Lung microvascular endothelial cell (primary cell): Measurements from ENCODE around the gene OSBPL9. TPM values are rescaled to one million over a fixed set of nuclear protein-coding genes. Genes with fewer than 3 reads are reported as not detected.
"Not testable (repeated sequence)": the region's sequence is repeated elsewhere in the genome, so short reads cannot be mapped to it uniquely, and the experiment has no call there.

Experiments
- DNase-seq, 2 donors: peaks; one replicate each; pipeline versions ENCODE4 v3.0.0 to v3.0.0-alpha.2; 2010; ENCODE audit warnings: low read depth in 2 of 2
- total RNA-seq: library from RNA; depleted of rRNA; stranded (reverse); fragments of >200 nt; gene quantifications from 2 replicates; pipeline ENCODE4 v1.2.1, GENCODE V29; 2014

OSBPL9 gene
- total RNA-seq, 1 donor from 2014 or later, result 79.0 TPM

DNA sequence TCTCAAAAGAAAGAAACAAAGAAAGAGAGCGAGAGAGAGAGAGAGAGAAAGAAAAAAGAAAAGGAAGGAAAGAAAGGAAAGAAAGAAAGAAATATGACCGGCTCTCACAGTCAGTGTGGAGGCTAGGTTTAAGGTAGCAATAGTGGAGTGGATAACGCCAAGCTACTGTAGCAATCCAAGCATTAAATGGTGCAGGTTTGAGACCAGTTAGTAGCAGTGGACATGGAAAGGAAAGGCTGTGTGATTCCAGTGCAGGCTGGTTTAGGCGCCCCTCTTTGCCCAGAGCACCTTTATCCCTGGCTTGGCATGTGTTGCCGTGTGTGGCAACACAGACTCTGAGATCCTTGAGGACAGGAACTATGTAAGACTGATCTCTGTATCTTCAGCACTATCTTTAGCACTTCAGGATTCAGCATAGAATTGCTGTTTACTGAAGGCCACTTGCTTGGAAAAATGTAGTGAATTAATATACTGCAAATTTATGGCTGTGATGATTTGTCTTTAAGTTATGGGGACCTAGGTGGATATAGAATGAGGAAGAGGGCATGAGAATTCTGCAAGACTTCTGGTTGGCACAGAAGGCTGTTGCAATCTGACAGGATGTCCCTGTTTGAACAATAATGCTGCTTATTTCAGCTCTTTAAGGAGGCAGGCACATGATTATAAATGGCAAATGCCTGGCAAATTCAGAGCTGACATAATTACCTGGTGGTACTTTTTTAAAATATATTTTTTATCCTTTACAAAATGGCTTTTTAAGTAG is 10.8 kb upstream of the OSBPL9 start:
- no peak for DNase-seq

- no peak for DNase-seq
Measured at GRCh38 chr1:51607681-51608095, 9.2 kb upstream of the OSBPL9 start.

- not testable (repeated sequence) for DNase-seq
Measured at GRCh38 chr1:51610104-51610503, 6.8 kb upstream of the OSBPL9 start.

- DNase-seq, result no peak
Measured at GRCh38 chr1:51610637-51611036, 6.3 kb upstream of the OSBPL9 start.

DNA sequence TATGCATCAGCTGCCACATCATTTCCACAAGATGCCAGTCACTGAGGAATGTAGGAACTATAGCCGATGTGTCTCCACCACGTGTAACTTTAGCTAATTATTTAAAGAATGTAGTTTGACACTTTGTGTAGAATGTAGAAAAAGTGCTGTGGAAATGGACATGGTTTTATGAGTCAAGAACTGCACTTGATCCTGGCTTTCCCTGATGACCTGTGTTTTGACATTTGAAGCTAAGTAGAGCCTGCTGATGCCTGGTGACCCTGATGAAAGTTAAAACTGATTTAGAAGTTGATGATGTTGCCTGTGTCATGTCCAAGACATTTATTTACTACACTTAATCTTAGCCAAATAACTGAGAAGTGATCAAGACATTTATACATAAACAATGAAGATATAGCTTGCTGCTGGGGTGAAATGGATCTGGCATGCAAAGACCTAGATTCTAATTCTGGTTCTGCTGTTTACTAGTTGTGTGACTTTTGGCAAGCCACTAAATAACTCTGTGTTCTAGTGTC is 4.4 kb upstream of the OSBPL9 start:
- DNase-seq, result no peak

DNA sequence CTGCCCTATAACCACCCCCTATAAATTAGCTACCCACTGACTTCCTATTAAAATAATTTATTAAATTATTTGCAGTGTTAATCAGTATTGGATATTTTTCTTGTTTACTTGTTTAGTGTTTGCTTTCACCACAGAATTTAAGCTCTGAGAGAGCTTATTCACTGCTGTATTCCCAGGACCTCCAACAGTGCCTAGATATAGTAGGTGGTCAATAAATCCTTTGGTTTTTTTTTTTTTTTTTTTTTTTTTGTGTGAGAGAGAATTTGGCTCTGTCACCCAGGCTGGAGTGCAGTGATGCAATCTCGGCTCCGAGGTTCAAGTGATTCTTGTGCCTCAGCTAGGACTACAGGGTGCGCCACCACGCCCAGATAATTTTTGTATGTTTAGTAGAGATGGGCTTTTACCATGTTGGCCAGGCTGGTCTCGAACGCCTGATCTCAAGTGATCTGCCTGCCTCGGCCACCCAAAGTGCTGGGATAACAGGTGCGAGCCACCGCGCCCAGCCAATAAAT is 1.1 kb upstream of the OSBPL9 start:
- DNase-seq, result no peak

- DNase-seq, result no peak
Measured at GRCh38 chr1:51616490-51616889, 402 bp upstream of the OSBPL9 start.

DNA sequence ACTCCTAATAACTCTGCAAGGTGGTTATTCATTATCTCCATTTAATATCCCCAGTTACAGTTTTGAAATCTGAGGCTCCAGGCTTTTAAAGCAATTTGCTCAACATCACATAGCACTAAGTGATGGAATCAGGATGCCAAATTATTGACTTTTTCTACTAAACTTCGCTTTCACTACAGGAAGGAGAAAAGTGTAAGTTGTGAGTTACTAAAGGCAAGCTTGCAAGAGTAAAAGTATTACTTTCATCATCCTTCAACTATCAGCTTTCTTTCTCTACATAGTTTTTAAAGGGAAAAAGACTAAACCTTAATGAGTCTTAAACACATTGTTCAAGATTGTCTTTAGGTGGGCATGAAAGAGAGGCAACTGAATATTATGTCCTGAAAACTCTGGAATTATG is 1.8 kb downstream of the OSBPL9 start:
- DNase-seq, result no peak

GRCh38 chr1:51620470-51620869 is 3.6 kb downstream of the OSBPL9 start:
- no peak for DNase-seq

GRCh38 chr1:51621161-51621560 is 4.3 kb downstream of the OSBPL9 start:
- no peak for DNase-seq

DNA sequence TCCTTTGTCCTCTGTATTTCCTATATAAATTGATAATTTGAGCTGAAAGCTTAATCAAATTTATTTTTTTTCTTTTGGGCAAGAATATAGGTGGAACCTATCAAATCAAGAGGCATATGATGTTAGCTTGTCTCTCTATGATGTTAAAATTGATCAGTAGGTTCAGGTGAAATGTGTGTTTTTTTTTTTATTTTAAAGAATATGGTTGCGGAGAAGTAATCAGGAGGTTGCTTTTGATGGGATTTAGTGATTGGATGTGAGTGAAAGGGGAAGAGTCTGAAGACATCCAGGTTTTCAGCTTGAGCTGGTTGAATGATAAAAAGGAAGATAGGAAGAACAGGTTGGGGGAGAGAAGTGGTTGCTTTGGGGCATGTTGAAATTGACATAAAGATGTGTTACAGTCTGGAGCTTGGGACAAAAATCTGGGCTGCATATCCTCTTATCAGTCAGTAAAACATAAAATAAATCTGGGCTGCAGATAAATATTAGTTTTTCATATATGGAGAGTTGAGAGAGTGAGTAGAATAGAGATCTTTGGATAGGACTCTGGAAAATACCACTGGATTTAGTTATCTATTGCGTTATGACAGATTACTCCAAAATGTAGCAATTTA is 5.1 kb downstream of the OSBPL9 start:
- DNase-seq, result no peak

DNA sequence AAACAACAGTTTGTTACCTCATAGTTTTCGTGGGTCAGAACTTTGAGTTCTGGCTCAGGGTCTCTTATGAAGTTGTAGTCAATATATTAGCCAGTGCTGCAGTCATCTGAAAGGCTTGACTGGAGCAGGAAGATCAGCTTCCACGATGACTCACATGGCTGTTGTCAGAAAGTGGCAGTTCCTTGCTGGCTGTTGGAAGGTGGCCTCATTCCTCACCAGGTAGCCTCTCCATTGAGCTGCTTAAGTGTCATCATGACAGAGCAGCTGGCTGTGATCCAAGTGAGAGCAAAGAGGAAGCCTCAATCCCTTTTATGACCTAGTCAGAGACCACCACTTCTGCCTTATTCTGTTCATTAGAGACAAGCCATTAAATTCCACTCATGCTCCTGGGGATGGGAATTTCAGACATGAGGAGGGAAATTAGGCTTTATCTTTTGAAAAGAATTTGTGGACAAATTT is 5.6 kb downstream of the OSBPL9 start:
- peak; percentile 41 to 79 for DNase-seq

- no peak for DNase-seq
Measured at GRCh38 chr1:51623025-51623424, 6.1 kb downstream of the OSBPL9 start.

- DNase-seq, result no peak
Measured at GRCh38 chr1:51623450-51623849, 6.6 kb downstream of the OSBPL9 start.

DNA sequence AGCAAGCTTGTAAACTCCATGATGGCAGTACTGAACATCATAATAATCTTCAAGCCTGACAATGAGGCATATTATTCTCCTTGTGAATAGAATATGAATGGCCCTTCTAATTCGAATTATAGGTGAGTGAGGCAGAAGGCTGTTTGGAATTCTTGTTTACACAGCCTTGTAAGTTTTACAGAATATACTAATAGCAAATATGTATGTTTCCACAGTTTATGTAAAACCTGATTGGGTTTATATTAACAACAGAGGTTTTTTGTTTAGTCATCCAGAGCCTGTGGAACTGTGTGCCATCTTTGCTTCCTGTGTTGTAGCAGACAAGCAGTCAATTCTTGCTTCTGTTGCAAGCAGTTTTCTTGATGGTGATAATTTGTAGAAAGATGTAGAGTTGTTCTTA is 8.0 kb downstream of the OSBPL9 start:
- DNase-seq, result peak; percentile 21 to 33

DNA sequence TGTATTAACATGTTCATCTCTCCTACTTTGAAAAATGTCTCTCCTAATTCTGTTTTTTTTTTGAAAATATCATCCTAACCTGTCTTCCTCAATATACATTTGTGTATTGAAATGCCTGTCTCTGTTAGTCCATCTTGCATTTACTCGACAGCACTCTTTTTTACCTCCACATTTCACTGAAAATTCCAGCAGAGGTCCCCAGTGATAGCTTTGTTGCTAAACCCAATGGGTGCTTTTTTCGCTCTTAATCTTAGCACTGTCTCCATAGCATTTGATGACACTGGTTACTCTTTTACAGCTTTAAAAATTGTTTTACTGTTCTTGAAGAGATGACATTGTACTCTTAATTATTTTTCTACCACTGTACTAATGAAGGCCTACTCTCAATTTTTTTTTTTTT is 10.8 kb downstream of the OSBPL9 start:
- DNase-seq, result peak; percentile 58 to 70

DNA sequence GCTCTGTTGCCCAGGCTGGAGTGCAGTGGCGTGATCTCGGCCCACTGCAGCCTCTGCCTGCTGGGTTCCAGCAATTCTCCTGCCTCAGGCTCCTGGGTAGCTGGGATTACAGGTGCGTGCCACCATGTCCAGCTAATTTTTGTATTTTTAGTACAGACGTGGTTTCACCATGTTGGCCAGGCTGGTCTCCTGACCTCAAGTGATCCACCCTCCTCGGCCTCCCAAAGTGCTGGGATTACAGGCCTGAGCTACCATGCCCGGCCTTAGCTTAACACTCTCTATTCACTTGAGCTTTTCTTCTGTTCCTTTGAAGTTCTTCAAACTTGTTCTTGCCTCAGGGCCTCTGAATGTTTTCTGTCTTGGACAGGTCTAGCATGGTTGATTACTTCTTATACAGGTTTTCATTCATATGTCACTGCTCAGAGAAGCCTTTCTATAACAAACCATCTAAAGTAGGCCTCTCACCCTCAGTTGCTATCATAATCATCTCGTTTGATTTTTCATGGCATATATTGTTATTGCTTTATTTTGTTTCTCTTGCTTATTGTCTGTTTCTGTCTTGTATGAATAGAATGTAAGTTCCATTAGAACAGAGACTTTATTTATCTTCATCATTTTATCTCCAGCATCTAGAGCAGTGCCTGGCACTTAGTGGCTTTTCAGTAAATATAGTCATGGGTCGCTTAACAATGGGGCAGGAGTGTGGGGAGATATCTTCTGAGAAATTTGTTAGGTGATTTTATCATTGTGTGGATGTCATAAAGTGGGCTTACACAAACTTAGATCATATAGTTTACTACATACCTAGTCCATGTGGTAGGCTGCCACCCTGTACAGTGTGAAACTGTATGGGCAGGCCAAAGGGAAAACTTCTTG is 12.1 kb downstream of the OSBPL9 start:
- DNase-seq, result no peak

DNA sequence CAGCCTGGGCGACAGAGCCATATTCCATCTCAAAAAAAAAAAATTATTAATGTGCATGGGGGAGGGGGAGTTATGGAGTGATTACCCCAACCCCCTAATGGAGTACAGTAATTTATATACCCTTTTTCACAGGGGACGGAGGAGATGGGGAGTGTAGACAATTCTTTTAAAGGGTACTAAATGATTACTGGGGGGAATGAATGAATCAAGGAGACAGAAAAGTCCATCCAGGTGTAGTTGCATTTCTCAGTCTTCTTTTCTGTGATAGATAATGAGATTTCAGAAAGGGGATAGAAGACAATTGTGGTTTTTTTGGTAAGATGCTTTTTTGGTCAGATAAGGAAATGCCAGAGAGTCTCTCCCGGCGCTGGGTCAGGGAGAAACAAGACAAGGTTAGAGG is 13.0 kb downstream of the OSBPL9 start:
- DNase-seq, result no peak

- DNase-seq, result no peak
Measured at GRCh38 chr1:51630393-51630792, 13.5 kb downstream of the OSBPL9 start.

DNA sequence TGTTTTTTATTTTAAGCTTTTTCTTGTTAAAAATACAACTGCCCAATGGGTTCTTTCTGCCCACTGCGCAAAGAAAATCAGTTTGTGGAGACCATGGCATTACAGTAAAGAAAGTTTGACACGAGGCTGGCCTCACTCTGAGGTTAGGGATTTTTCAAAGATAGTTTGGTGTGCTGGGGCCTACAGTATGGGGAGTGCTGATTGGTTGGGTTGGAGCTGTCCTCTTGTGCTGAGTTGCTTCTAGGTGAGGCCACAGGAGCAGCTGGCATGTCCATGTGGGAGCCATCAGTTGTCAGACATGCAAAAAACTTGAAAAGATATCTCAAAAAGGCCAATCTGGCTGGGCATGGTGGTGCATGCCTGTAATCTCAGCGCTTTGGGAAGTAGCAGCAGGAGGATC is 14.0 kb downstream of the OSBPL9 start:
- no peak for DNase-seq

GRCh38 chr1:51631747-51632146 is 14.9 kb downstream of the OSBPL9 start:
- no peak for DNase-seq

GRCh38 chr1:51634618-51635017 is 17.7 kb downstream of the OSBPL9 start:
- DNase-seq, result no peak
